GM12865 (cell line): ENCODE results near the gene NDUFA7.

Source experiments
- DNase-seq: peaks from one replicate; pipeline ENCODE4 v3.0.0; 2010; ENCODE audit warnings: low read depth
- H3K4me3 ChIP-seq: 2 replicates; pipeline ENCODE4 v1.5.1; 2011; ENCODE audit warnings: mild to moderate bottlenecking, low read depth, low read length, control low read depth
- CTCF ChIP-seq: IDR thresholded peaks from 2 replicates; pipeline ENCODE4 v1.5.1; 2011; ENCODE audit warnings: low read length, control low read depth, low read depth, inconsistent platforms; ENCODE audit not compliant: insufficient read depth; ENCODE audit errors: missing control alignments

Gene NDUFA7

GRCh38 chr19:8333767-8334457 lies 12.7 kb upstream of the NDUFA7 start:
- TF ChIP-seq CTCF: no peak
- no peak overlapping the region for H3K4me3 ChIP-seq

GRCh38 chr19:8332976-8333766 lies 12.0 kb upstream of the NDUFA7 start:
- no peak overlapping the region for H3K4me3 ChIP-seq
- no peak for TF ChIP-seq CTCF
- no peak for DNase-seq

More at GRCh38 chr19:8333767-8334457, 12.7 kb upstream of the NDUFA7 start:
- no peak for DNase-seq

GRCh38 chr19:8331263-8331845 lies 10.2 kb upstream of the NDUFA7 start:
- no peak overlapping the region for H3K4me3 ChIP-seq
- DNase-seq: no peak
- TF ChIP-seq CTCF: no peak

- TF ChIP-seq CTCF: no peak
- H3K4me3 ChIP-seq: no peak overlapping the region
- no peak for DNase-seq
Observed at GRCh38 chr19:8329996-8330395, 8.8 kb upstream of the NDUFA7 start.

- TF ChIP-seq CTCF: no peak
- H3K4me3 ChIP-seq: no peak overlapping the region
- DNase-seq: no peak
Observed at GRCh38 chr19:8325454-8325853, 4.3 kb upstream of the NDUFA7 start.

- DNase-seq: peak; percentile 44
- no peak overlapping the region for H3K4me3 ChIP-seq
- TF ChIP-seq CTCF: no peak
Observed at GRCh38 chr19:8324186-8325050, 3.2 kb upstream of the NDUFA7 start.
